Mammary epithelial cell (primary cell): ENCODE results near the gene CACNA1G.

Experiments
- EZH2 ChIP-seq: IDR thresholded peaks from 2 replicates; pipeline ENCODE4 v1.6.1; 2012; ENCODE audit warnings: low read length, inconsistent platforms, borderline replicate concordance
- TF ChIP-seq, protein P1 (sequence below), 2 donors: IDR thresholded peaks in 1 of 2; conservative IDR thresholded peaks in 1 of 2; 2 replicates each; pipeline ENCODE4 v1.5.1; 2011 to 2012; ENCODE audit warnings: inconsistent platforms in 2 of 2, low read length in 2 of 2, mild to moderate bottlenecking in 2 of 2, control low read depth in 1 of 2, low read depth in 1 of 2; ENCODE audit not compliant: insufficient read depth in 1 of 2; ENCODE audit errors: extremely low read depth in 1 of 2

DNA sequence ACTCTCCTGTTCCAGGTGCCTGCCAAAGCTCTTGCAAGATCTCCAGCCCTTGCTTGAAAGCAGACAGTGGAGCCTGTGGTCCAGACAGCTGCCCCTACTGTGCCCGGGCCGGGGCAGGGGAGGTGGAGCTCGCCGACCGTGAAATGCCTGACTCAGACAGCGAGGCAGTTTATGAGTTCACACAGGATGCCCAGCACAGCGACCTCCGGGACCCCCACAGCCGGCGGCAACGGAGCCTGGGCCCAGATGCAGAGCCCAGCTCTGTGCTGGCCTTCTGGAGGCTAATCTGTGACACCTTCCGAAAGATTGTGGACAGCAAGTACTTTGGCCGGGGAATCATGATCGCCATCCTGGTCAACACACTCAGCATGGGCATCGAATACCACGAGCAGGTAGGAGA lies 17.7 kb downstream of the CACNA1G start:
- TF ChIP-seq, protein P1, sequence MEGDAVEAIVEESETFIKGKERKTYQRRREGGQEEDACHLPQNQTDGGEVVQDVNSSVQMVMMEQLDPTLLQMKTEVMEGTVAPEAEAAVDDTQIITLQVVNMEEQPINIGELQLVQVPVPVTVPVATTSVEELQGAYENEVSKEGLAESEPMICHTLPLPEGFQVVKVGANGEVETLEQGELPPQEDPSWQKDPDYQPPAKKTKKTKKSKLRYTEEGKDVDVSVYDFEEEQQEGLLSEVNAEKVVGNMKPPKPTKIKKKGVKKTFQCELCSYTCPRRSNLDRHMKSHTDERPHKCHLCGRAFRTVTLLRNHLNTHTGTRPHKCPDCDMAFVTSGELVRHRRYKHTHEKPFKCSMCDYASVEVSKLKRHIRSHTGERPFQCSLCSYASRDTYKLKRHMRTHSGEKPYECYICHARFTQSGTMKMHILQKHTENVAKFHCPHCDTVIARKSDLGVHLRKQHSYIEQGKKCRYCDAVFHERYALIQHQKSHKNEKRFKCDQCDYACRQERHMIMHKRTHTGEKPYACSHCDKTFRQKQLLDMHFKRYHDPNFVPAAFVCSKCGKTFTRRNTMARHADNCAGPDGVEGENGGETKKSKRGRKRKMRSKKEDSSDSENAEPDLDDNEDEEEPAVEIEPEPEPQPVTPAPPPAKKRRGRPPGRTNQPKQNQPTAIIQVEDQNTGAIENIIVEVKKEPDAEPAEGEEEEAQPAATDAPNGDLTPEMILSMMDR (conservative IDR thresholded peaks at IDR 0.05 in 1 of 2, IDR thresholded peaks at IDR 0.05 in 1 of 2; ENCODE audit: extremely low read depth in 1 of 2, insufficient read depth in 1 of 2, low read depth in 1 of 2, low read length in 2 of 2) = no peak
- no peak for TF ChIP-seq EZH2
